Measurements from ENCODE around the gene PRR3.

Gene PRR3

GRCh38 chr6:30570740-30571074, 13.6 kb downstream of the PRR3 start:
- DNase-seq (ENCODE audit: low spot score): no peak

GRCh38 chr6:30571075-30571761, 14.1 kb downstream of the PRR3 start, which contains the start of gene ABCF1:
Gene ABCF1, plus strand, starts transcription at chr6:30571442. Its CDS starts 46 bp downstream, at chr6:30571488.
- DNase-seq (ENCODE audit: low spot score): peak; percentile 96

DNA sequence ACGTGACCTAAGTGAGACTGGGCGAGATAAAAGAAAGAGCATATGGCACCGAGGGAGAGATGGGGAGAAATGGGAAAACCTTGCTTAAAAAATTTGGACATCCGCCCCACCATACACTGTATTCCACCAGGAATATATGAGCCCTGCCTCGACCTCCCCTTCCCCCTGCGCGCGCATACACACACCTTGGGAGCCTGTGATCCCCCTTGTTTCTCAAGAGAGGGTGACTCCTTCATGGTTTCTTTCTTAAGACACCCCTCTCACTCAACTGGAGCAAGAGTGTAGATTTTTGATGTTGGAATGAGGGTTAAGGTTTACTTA, 14.6 kb downstream of the PRR3 start:
- no peak for DNase-seq (ENCODE audit: low spot score)

- DNase-seq (ENCODE audit: low spot score): no peak
Observed at GRCh38 chr6:30572148-30572547, 15.1 kb downstream of the PRR3 start.

- DNase-seq (ENCODE audit: low spot score): no peak
Observed at GRCh38 chr6:30573113-30573512, 16.0 kb downstream of the PRR3 start.

- no peak for DNase-seq (ENCODE audit: low spot score)
Observed at GRCh38 chr6:30578051-30578450, 21.0 kb downstream of the PRR3 start.

- DNase-seq (ENCODE audit: low spot score): no peak
Observed at GRCh38 chr6:30583921-30584320, 26.8 kb downstream of the PRR3 start.

DNA sequence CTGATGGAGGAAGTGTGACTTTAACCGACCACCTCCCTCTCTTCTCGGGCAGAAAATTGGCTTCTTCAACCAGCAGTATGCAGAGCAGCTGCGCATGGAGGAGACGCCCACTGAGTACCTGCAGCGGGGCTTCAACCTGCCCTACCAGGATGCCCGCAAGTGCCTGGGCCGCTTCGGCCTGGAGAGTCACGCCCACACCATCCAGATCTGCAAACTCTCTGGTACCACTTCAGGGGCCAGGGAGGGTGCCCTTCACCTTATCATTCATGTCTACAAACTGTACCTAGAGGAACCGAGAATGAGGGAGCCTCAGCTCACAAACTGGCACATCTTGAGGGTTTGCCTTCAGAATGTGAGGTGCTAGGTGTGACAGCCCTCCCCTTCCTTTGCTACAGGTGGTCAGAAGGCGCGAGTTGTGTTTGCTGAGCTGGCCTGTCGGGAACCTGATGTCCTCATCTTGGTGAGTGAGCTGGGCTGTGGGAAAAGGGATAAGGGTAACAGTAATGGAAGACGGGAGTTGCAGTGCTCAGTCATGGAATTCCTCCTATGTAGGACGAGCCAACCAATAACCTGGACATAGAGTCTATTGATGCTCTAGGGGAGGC, 32.8 kb downstream of the PRR3 start:
- no peak for DNase-seq (ENCODE audit: low spot score)

GRCh38 chr6:30590509-30590908, 33.4 kb downstream of the PRR3 start:
- no peak for DNase-seq (ENCODE audit: low spot score)

DNA sequence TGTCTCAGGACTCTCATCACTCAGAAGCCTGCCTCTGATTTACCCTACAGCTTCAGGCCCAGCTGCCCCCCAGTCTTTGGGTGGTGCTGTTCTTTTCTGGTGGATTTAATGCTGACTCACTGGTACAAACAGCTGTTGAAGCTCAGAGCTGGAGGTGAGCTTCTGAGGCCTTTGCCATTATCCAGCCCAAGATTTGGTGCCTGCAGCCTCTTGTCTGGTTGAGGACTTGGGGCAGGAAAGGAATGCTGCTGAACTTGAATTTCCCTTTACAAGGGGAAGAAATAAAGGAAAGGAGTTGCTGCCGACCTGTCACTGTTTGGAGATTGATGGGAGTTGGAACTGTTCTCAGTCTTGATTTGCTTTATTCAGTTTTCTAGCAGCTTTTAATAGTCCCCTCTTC, 33.9 kb downstream of the PRR3 start:
- DNase-seq (ENCODE audit: low spot score): no peak

DNA sequence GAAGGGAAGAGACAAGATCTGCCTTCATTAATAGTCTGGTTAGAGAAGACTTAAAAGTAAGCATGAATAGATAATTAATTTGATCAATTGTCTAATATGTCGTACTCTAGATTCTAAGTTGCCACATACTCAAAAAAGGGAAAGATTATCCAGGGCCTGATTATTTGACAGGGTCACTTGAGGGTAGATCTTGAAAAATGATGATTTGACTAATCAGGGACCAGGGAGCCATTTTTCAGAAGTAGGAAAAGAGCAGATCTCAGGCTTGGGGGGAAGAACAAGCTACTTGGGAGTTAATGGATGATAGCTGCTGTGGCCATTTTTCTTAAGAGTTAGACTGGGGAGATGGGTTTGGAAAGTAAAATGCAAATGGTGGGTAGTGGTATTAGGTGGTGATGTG, 35.2 kb downstream of the PRR3 start:
- DNase-seq (ENCODE audit: low spot score): no peak

GRCh38 chr6:30597315-30598144, 40.4 kb downstream of the PRR3 start:
- peak; percentile 76 for DNase-seq (ENCODE audit: low spot score)

DNA sequence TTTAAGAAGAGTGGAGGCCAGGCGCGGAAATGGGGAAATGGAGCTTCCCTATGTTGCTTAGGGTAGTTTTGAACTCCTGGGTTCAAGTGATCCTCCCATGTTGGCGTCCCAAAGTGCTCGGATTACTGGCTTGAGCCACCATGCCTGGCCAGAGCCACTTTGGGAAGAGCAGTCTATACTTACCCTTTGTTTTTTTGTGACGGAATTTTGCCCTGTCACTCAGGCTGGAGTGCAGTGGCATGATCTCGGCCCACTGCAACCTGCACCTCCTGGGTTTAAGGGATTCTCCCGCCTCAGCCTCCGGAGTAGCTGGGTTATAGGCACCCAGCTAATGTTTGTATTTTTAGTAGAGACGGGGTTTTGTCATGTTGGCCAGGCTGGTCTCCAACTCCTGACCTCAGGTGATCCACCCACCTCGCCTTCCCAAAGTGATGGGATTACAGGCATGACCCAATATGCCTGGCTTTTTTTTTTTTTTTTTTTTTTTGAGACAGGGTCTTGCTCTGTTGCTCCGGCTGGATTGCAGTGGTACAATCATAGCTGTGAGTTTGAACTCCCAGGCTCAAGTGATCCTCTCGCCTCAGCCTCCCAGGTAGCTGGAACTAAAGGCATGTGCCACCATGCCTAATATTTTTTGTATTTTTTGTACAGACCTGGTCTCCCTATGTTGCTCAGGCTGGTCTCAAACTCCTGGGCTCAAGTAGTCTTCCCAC, 42.0 kb downstream of the PRR3 start:
- no peak for DNase-seq (ENCODE audit: low spot score)

GRCh38 chr6:30599625-30600324, 42.7 kb downstream of the PRR3 start:
- DNase-seq (ENCODE audit: low spot score): no peak

GRCh38 chr6:30600451-30600961, 43.4 kb downstream of the PRR3 start:
- no peak for DNase-seq (ENCODE audit: low spot score)

DNA sequence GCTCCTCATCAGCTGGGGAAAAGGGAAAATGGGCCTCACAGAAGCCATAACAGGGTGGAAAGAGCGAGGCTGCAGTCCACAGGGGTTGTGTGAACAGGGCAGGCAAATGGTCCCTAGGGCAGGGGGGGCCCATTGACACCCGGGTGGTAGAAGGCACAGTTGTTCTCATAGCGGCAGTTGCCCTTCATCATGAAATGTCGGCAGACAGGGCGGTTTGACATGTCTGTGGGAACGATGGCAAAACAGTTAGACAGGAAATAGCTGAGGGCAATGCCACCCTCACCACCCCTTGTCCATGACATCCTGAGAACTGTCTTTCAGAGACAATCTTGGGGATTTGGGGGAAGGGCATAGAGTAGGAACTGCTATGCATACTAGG, 44.3 kb downstream of the PRR3 start:
- DNase-seq (ENCODE audit: low spot score): no peak

- no peak for DNase-seq (ENCODE audit: low spot score)
Observed at GRCh38 chr6:30601815-30602641, 44.9 kb downstream of the PRR3 start.

- no peak for DNase-seq (ENCODE audit: low spot score)
Observed at GRCh38 chr6:30603961-30604360, 46.9 kb downstream of the PRR3 start.

DNA sequence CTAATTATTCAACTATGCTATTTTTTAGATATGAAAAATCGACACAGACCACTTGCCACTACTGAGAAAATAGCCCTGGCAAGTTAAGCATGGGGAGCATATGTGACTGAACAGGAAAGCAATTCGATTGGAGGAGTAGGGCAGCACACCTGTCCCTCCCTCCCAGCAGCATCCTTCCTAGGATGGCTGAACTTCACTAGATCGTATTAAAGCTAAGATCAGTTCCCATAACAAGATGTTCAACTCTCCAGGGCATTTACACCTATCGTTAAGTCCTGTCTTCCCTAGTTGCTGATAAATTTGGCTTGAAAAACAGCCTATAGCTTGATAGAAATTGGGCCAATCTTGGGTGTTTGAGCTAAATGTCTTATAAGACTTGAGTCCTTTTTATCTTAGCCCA, 53.0 kb downstream of the PRR3 start:
- DNase-seq (ENCODE audit: low spot score): no peak

DNA sequence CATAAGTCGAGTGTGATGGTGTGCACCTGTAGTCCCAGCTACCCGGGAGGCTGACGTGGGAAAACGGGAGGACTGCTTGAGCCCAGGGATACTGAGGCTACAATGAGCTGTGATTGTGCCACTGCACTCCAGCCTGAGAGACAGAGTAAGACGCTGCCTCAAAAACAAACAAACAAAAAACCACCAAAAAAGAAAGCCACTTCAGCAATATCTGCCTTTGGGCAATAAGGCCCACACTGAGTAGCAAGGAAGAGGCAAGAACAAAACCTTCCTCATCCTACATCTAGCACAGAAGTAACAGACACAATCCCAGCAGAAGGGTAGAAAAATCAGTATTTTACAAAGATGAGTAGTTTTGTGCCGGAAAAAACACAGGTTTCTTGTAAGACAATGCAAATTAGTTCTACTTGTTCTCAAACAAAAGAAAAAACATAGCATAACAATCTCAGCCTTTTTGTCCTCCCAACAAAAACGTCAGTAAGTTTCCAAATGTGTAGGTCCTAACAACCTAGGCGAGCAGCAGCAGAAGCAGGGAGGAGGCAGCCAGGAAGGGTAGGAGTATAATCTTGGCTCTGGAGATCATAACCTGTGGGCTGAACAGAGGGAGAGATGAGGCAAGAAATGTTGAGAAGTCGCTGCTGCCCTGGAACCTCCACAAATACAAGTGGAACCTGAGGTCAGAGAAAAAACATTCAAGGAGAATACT, 54.2 kb downstream of the PRR3 start:
- DNase-seq (ENCODE audit: low spot score): no peak
